Activated T-cell treated with anti-CD3 and anti-CD28 coated beads, Interleukin-2, amount 50 U/mL, for 24 hours (primary cell): ENCODE data around the gene CCT8L2.
"Not testable (repeated sequence)": the region's sequence is repeated elsewhere in the genome, so short reads cannot be mapped to it uniquely, and the experiment has no call there.

Source experiments
- DNase-seq: peaks from one replicate; pipeline ENCODE4 v3.0.0-alpha.2; 2020
- H3K27ac Mint-ChIP-seq: 2 replicates; pipeline ENCODE4 v1.8.0; 2020; ENCODE audit warnings: mild to moderate bottlenecking, mixed read lengths
- H3K27me3 Mint-ChIP-seq: 2 replicates; pipeline ENCODE4 v1.8.0; 2020; ENCODE audit warnings: mixed read lengths
- H3K36me3 Mint-ChIP-seq: 2 replicates; pipeline ENCODE4 v1.8.0; 2020; ENCODE audit warnings: low read depth, mixed read lengths
- H3K4me1 Mint-ChIP-seq: 2 replicates; pipeline ENCODE4 v1.8.0; 2020; ENCODE audit warnings: low read depth, mixed read lengths
- H3K4me3 Mint-ChIP-seq: 2 replicates; pipeline ENCODE4 v1.8.0; 2020; ENCODE audit warnings: mild to moderate bottlenecking, moderate library complexity, mixed read lengths
- H3K9me3 Mint-ChIP-seq: 2 replicates; pipeline ENCODE4 v1.8.0; 2020; ENCODE audit warnings: mixed read lengths

The CCT8L2 gene

DNA sequence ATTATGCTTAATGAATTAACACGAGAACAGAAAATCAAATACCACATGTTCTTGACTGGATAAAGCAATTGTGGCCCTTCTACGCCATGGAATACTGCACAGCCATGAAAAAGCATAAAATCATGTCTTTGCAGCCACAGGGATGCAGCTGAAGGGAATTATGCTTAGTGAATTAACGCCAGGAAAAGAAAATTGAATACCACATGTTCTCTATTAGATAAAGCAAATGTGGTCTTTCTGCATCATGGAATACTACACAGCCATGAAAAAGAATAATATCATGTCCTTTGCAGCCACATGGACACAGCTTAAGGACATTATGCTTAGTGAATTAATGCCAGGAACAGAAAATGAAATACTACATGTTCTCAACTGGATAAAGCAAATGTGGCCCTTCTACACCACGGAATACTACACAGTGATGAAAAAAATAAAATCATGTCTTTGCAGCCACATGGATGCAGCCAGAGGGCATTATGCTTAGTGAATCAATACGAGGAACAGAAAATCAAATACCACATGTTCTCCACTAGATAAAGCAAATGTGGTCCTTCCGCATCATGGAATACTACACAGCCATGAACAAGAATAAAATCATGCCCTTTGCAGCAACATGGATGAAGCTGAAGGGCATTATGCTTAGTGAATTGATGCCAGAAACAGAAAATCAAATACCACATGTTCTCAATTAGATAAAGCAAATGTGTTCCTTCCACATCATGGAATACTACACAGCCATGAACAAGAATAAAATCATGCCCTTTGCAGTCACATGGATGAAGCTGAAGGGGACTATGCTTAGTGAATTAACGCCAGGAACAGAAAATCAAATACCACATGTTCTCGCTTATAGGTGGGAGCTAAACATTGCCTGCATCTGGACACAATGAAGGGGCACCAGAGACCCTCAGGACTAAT lies 37.3 kb downstream of the CCT8L2 start:
- H3K4me3 Mint-ChIP-seq, H3K9me3 Mint-ChIP-seq, H3K27me3 Mint-ChIP-seq, H3K27ac Mint-ChIP-seq, H3K36me3 Mint-ChIP-seq, H3K4me1 Mint-ChIP-seq, DNase-seq: not testable (repeated sequence)

DNA sequence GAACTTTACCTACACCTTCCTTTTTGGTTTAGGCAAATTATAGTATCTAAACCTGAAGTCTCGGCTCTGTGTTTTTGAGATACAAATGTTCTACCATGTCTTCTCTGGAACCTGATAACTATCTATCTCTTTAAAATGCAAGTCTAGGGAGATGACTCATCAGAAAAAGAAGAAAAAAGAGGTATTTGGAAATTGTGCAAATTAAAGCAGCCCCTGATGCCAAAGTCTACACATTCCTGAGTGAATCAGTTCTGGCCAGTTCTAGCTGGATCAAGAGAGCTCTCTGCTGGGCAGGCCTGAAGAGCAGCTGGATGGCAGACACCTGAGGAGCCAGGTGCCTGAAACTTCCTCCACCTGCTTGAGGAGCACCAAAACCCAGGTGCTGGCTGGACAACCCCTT lies 49.3 kb downstream of the CCT8L2 start:
- H3K27me3 Mint-ChIP-seq, H3K27ac Mint-ChIP-seq, H3K9me3 Mint-ChIP-seq, DNase-seq, H3K4me3 Mint-ChIP-seq, H3K4me1 Mint-ChIP-seq, H3K36me3 Mint-ChIP-seq: not testable (repeated sequence)
